ENCODE measurements around the gene SATL1.
"Not testable (repeated sequence)": the region's sequence is repeated elsewhere in the genome, so short reads cannot be mapped to it uniquely, and the experiment has no call there.

The SATL1 gene, protein sequence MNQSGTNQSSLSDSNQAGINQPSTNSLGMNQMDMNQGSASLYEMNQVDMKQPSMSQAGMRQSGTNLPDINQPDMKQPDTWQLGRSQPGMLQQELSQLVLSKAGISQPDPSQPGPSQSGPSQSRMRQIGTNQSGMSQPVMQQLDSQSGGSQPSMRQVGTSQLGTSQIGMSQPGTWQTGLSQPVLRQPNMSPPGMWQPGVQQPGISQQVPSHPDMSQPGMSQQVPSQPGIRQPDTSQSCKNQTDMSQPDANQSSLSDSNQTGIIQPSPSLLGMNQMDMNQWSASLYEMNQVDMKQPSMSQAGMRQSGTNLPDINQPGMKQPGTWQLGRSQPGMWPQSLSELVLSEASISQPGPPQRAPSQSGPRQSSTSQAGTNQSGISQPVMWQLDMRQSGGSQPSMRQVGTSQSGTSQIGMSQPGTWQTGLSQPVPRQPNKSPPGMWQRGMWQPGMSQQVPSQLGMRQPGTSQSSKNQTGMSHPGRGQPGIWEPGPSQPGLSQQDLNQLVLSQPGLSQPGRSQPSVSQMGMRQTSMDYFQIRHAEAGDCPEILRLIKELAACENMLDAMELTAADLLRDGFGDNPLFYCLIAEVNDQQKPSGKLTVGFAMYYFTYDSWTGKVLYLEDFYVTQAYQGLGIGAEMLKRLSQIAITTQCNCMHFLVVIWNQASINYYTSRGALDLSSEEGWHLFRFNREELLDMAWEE

DNA sequence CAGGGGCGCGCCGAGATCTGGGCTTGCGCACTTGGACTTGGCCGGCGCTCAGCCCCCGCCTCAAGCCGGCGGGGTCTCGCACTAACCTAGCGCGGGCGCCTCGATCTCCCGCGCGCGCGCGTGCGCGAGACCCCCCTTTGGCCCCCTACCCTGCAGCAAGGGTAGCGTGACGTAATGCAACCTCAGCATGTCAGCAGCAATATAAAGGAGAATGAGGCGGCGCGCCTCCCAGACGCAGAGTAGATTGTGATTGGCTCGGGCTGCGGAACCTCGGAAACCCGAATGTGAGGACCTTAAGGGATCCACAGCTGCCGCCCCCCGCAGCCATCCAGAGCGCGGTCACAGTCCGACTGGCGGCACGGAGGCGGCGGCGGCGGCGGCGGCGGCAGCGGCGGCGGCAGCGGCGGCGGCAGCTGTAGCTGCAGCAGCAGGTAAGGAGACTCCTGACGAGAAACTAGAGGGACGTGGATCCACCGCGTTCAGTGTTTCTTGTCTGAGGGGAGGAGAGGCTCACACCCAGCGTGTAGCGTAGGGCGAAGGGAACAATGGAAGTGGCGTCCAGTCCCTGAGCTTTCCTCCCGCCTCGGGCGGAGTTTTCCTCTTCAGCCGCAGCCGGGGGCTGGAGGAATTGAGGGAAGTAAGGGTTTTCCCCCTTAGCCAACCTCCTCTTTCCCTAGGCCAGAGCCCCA is at the start of gene SATL1, which contains the start of gene ZNF711:
SATL1 (minus strand) TSS at position 19 of the 689 bp plus-strand sequence. CDS start 134,811 bp downstream, outside the sequence.
ZNF711 (plus strand) TSS at position 231 of the 689 bp plus-strand sequence. CDS start 3,582 bp downstream, outside the sequence.
- DNase-seq, result peak in 9 of 10 donors; percentile 38 to 93 (median 57)

DNA sequence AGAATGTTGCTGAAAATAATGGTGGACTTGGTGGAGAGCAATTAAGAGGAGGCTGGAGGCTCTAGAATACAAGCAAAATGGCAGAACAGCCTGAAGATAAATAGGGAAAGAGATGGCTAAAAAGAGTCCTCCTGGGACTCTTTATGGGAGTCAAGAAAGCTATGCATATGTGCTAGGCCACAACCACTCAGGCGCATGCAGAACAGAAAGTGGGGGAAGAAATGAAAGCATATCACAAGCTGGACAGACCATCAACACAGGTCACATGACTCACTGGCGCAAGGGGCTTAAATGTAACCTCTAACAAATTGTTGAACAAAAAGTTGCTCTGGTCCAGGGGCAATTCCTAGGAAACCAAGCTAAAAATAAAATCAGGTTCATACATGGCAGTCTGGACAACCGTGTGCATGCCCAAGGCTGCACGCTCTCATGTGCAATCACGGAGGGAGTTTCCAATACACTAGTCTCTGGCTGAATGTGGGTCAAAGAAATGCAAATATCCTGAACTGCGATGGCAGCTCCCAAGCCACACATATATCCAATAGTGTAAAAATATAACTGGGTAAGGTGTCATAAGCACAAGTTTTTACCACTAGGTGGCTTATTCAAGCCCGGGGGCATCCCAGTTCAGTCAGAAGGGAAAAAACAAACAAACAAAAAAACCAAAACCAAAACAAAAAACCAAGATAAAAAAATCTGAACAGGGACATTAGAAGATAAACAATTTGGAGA is 45.6 kb upstream of the SATL1 start:
- no peak for DNase-seq
- intact Hi-C loops (cut with DNase I), result no loop called here

More for the DNA sequence above, at the start of gene SATL1, which contains the start of gene ZNF711:
- intact Hi-C loops (cut with DNase I), result no loop called here

DNA sequence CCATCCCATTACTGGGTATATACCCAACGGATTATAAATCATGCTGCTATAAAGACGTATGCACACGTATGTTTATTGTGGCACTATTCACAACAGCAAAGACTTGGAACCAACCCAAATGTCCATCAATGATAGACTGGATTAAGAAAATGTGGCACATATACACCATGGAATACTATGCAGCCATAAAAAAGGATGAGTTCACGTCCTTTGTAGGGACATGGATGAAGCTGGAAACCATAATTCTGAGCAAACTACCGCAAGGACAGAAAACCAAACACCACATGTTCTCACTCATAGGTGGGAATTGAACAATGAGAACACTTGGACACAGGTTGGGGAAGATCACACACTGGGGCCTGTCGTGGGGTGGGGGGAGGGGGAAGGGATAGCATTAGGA is 41.7 kb upstream of the SATL1 start:
- DNase-seq; intact Hi-C loops (cut with DNase I): not testable (repeated sequence)

DNA sequence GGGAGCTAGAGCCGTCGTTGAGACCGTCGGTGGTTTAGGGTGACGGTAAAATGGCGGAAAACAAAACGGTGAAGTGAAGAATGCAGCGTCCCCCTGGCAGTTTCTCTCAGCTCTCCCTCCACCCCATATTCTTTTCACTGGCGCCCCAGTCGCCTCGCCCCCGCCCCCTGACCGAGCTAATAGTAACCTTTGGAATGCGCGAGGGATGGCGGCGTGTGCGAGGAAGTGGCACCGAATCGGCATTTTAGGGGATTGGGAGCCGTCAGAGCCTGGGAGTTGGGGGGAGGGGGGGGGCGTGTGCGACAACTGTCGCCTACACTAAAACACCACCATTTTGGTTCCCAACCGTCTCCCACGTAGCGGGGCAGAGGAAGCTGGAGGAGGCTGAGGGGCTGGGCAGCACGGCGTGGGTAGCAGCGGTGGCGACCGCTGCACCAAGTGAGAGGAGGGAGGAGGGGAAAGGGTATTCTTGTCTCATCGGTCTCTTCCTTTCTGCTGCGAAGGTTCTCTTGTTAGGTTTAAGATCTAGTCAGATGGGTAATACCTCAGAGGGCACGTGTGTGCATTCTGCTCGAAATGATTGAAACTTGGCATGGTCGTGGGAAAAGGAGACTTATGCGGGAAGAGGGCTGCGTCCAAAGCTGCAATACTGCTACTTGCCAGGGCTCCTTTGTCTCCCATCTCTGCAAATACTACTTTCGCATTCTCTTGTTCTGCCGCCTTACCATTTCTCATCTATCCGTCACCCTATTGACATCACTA is 1.1 kb upstream of the SATL1 start:
- peak in 6 of 10 donors; percentile 5 to 70 (median 32) for DNase-seq

DNA sequence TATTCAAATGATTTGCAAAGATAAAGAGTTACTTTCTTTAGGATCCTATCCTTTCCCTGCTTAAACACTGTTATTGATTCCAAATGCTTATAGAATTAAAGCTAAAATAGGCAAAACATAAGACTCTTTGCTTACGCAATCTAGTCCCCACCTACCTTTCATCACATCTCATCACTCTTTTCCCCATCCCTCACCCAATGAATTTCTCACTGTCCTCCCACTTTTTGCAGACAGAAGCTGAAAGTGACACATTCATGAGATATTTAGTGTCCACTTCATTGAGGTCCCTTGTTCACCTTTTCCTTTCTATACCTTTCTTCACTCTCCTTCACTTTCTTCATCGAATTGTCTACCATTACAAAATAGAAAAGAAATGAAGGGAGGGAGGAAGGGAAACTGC is 424 bp downstream of the SATL1 start:
- intact Hi-C loops (cut with DNase I), result no loop called here
- DNase-seq, result no peak

More for the DNA sequence above, 1.1 kb upstream of the SATL1 start:
- intact Hi-C loops (cut with DNase I), result no loop called here

DNA sequence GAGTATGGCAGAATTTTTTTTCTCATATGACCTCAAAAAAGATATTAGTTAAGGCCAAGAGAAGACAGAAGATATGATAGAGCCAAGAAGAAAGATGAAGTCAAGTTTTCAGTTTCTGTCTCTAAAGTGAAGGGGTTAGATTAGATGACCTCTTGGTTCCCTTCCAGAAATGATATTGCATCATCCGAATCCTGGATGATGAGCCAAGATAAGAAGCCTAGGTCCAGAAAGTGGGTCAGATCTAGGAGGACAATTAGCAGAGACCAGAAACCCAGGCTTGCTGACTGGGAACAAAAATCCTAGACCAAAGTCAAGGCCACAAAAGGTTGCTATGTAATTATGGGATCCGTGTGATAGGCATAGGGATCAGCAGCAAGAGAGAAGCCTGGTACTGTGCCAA is 20.2 kb downstream of the SATL1 start:
- DNase-seq, result no peak
- intact Hi-C loops (cut with DNase I), result no loop called here

DNA sequence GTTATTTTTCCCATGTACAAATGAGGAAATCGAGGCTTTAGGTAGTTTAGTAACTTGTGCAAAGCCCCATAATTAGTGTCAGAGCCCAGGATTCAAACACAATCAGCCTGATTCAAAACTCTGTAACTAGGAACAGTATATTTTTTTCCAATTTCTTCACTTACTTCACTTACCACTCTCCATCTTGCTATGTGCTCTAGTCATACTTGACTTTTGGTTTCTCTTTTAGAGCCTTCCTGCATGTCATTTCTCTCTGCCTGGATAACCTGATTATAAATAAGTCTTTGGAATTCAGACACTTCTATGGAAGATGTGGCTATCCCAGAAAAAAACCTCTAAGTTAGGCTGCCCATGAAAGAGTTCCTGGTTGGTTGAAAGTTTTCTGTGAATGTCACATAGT is 22.2 kb downstream of the SATL1 start:
- intact Hi-C loops (cut with DNase I), result no loop called here
- DNase-seq, result no peak

- no peak for DNase-seq
- intact Hi-C loops (cut with DNase I), result no loop called here
These were observed 27.6 kb downstream of the SATL1 start for GRCh38 chrX:85215946-85216345.

DNA sequence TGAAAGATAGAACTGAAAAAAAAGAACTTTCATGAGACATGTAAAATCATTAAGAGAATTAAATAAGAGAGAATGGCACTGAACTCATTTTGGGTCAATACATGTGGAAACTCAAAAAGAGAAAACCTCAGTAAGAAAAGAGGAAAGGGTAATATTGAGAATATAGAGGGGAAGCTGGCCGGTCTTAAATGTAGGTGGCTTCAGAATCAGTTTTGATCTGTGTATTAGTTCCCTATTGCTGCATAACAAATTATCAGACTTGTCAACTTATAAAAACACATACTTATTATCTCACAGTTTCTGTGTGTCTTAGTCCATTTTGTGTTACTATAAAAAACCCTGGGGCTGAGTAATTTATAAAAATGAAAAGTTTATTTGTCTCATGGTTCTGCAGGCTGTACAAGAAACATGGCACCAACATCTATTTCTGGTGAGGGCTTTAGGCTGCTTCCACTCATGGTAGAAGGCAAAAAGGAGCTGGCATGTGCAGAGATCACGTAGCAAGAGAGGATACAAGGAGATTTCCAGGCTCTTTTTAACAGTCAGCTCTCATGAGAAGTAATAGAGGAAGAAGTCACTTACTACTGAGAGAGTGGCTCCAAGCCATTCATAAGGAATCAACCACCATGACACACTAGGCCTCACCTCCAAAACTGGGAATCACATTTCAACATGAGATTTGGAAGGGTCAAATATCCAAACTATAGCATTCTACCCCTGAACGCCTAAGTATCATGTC is 29.6 kb downstream of the SATL1 start:
- intact Hi-C loops (cut with DNase I), result no loop called here
- DNase-seq, result no peak

GRCh38 chrX:85203461-85203970 is 40.1 kb downstream of the SATL1 start:
- peak in 2 of 10 donors; percentile 78 to 79 for DNase-seq

DNA sequence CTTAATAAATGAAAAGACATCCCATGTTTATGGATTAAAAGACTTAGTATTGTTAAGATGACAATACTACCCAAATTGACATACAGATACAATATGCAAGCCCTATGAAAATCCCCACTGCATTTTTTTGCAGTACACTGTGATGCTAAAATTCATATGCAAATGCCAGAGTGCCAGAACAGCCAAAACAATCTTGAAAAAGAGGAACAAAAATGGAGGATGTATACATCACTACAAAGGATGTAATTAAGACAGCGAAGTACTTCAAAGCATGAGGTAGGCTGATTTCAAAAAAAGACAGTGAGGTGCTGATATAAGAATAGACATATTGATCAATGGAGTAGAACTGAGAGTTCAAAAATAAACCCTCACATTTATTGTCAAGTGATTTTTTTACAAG is 47.3 kb downstream of the SATL1 start:
- intact Hi-C loops (cut with DNase I), result no loop called here
- no peak for DNase-seq

More at GRCh38 chrX:85203461-85203970, 40.1 kb downstream of the SATL1 start:
- intact Hi-C loops (cut with DNase I), result no loop called here

DNA sequence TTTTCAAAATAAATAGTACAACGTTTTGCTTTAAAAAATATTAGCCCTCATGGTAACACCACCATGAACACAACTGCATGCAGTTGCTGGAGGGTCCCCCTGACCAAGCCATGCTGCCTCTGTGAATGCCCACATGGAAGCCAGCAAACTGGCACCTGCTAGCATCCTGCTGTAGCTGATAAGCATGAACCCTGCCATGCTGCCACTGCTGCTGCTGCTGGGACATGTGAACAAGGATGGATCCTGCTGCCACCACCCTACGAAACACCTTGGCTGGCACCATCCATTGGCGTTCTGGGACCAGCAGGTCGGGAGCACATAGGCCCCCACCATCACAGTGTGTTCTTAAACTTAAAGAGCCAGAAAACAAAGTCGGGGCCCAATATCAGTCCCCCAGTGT is 83.9 kb downstream of the SATL1 start:
- DNase-seq, result peak in 3 of 10 donors; percentile 37 to 59 (median 53)
- intact Hi-C loops (cut with DNase I), result no loop called here

GRCh38 chrX:85140964-85141363 is 102.6 kb downstream of the SATL1 start:
- no peak for DNase-seq
- intact Hi-C loops (cut with DNase I), result no loop called here

DNA sequence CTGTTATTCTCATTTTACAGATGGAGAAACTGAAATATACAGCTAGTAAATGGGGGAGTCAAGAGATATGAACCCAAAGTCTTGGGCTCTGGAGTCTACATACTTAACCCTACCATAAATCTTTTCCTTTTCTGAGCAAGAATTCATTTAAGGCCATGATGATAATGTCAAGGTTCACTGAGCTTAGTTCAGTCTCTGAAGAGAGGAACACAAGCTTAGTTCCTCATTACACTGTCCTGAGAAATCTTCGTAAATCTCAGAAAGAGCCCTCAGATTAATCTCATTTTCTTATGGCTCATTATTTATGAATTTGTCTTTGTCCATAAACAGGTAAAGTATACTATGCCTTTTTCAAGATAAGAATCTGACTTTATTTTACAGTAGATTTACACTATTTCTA is 104.2 kb downstream of the SATL1 start:
- DNase-seq, result no peak
- intact Hi-C loops (cut with DNase I), result no loop called here

- intact Hi-C loops (cut with DNase I), result no loop called here
These were observed 107.2 kb downstream of the SATL1 start for GRCh38 chrX:85136409-85136808.

GRCh38 chrX:85115252-85115651 is 128.3 kb downstream of the SATL1 start:
- no peak for DNase-seq
- intact Hi-C loops (cut with DNase I), result no loop called here

More at GRCh38 chrX:85136409-85136808, 107.2 kb downstream of the SATL1 start:
- no peak for DNase-seq

DNA sequence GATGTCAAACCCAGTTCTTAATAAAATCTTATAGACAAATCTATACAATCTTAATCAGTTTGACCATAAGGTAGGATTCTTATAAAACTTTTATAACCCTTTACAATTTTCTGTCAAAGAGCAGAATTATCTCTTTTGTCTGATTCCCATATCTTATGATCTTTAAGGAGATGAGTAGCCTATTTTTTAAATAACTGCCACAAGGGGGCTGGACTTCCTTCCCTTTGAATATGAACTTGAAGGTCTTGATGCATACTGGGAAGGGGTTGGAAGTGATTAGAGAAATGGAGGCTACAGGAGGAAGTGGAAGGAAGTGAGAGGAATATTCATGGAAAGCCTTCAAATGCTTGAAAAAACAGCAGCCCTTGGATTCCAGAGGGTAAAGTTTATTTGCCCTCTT is 128.8 kb downstream of the SATL1 start:
- intact Hi-C loops (cut with DNase I), result no loop called here
- no peak for DNase-seq

- intact Hi-C loops (cut with DNase I), result no loop called here
These were observed 129.4 kb downstream of the SATL1 start for GRCh38 chrX:85114171-85114570.

DNA sequence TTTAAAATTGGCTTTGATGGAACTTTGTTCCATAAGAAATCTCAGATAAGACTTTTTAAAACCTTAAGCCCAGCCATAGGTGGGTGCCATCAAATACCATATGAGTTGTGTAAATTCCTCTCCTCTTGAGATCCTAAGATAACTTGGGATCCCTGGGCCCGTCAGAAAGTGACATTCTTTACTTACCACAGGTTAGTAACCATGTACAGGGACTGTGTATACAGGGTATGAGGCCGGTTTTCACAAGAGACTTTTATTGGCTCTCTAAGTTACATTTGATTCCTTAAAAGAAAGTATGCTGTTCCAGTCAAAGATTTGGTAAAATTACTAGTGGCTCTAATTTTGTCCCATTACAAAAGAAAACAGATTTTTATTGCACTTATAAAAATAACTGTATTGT is 129.8 kb downstream of the SATL1 start:
- no peak for DNase-seq
- intact Hi-C loops (cut with DNase I), result no loop called here

More at GRCh38 chrX:85114171-85114570, 129.4 kb downstream of the SATL1 start:
- DNase-seq, result no peak

Data from posterior cingulate gyrus (tissue), 11 donors.